Measurements from ENCODE around the gene KRTAP19-4.

- TF ChIP-seq, protein P1, sequence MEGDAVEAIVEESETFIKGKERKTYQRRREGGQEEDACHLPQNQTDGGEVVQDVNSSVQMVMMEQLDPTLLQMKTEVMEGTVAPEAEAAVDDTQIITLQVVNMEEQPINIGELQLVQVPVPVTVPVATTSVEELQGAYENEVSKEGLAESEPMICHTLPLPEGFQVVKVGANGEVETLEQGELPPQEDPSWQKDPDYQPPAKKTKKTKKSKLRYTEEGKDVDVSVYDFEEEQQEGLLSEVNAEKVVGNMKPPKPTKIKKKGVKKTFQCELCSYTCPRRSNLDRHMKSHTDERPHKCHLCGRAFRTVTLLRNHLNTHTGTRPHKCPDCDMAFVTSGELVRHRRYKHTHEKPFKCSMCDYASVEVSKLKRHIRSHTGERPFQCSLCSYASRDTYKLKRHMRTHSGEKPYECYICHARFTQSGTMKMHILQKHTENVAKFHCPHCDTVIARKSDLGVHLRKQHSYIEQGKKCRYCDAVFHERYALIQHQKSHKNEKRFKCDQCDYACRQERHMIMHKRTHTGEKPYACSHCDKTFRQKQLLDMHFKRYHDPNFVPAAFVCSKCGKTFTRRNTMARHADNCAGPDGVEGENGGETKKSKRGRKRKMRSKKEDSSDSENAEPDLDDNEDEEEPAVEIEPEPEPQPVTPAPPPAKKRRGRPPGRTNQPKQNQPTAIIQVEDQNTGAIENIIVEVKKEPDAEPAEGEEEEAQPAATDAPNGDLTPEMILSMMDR (IDR thresholded peaks at IDR 0.05), result no peak
- TF ChIP-seq POLR2AphosphoS5 (IDR thresholded peaks at IDR 0.05; ENCODE audit: low read depth, low read length), result no peak
- TF ChIP-seq REST (IDR thresholded peaks at IDR 0.05; ENCODE audit: insufficient read depth in 1 of 2, low read depth in 2 of 2, low read length in 1 of 2), result no peak
- TF ChIP-seq SIN3A (IDR thresholded peaks at IDR 0.05; ENCODE audit: borderline replicate concordance, insufficient read depth, low read depth, low read length), result no peak
These were observed 17.7 kb downstream of the KRTAP19-4 start for GRCh38 chr21:30479259-30479658.

Measured in Panc1 (cell line).